H9 (cell line): ENCODE measurements around the gene TTC9B. TPM values are rescaled to one million over a fixed set of nuclear protein-coding genes. Genes with fewer than 3 reads are reported as not detected.

Experiments used
- DNase-seq: peaks from one replicate; pipeline ENCODE4 v3.0.0-alpha.2; 2017
- H2AFZ ChIP-seq: one replicate; pipeline ENCODE4 v1.6.1; 2013; ENCODE audit warnings: mild to moderate bottlenecking, low read length, control low read depth, moderate library complexity
- H2AK5ac ChIP-seq: 2 replicates; pipeline ENCODE4 v1.6.1; 2013; ENCODE audit warnings: low read length, control low read depth, mixed read lengths; ENCODE audit not compliant: insufficient read length
- H2BK120ac ChIP-seq: one replicate; pipeline ENCODE4 v1.6.1; 2013; ENCODE audit warnings: low read depth, mild to moderate bottlenecking, low read length, control low read depth, inconsistent platforms; ENCODE audit not compliant: poor library complexity, severe bottlenecking
- H2BK12ac ChIP-seq: 2 replicates; pipeline ENCODE4 v1.6.1; 2013; ENCODE audit warnings: low read length, control low read depth, mixed read lengths, low read depth; ENCODE audit not compliant: insufficient read length
- H2BK15ac ChIP-seq: 2 replicates; pipeline ENCODE4 v1.6.1; 2013; ENCODE audit warnings: low read depth, low read length, control low read depth
- H2BK20ac ChIP-seq: one replicate; pipeline ENCODE4 v1.6.1; 2013; ENCODE audit warnings: low read depth, mild to moderate bottlenecking, low read length, control low read depth, inconsistent platforms; ENCODE audit not compliant: poor library complexity, severe bottlenecking
- H2BK5ac ChIP-seq: 2 replicates; pipeline ENCODE4 v1.6.1; 2013; ENCODE audit warnings: low read length, control low read depth, mixed read lengths; ENCODE audit not compliant: insufficient read length
- H3K14ac ChIP-seq: 2 replicates; pipeline ENCODE4 v1.6.1; 2013; ENCODE audit warnings: low read length, control low read depth; ENCODE audit not compliant: insufficient read depth
- H3K18ac ChIP-seq: 2 replicates; pipeline ENCODE4 v1.6.1; 2013; ENCODE audit warnings: low read depth, mild to moderate bottlenecking, mixed read lengths, low read length, control low read depth; ENCODE audit not compliant: insufficient read length
- H3K23ac ChIP-seq: 2 replicates; pipeline ENCODE4 v1.6.1; 2013; ENCODE audit warnings: low read length, control low read depth, mixed read lengths, low read depth; ENCODE audit not compliant: insufficient read length
- H3K23me2 ChIP-seq: 2 replicates; pipeline ENCODE4 v1.6.1; 2013; ENCODE audit warnings: low read depth, mild to moderate bottlenecking, mixed read lengths, low read length, control low read depth; ENCODE audit not compliant: insufficient read length, poor library complexity, severe bottlenecking
- H3K27ac ChIP-seq: 2 replicates; pipeline ENCODE4 v1.5.1; 2013; ENCODE audit warnings: low read length, control low read depth, mixed read lengths, low read depth; ENCODE audit not compliant: insufficient read length
- H3K27me3 ChIP-seq: 2 replicates; pipeline ENCODE4 v1.6.1; 2013; ENCODE audit warnings: low read length, control low read depth, inconsistent platforms; ENCODE audit not compliant: insufficient read depth
- H3K4ac ChIP-seq: 2 replicates; pipeline ENCODE4 v1.6.1; 2013; ENCODE audit warnings: low read depth, mild to moderate bottlenecking, control low read depth, inconsistent platforms, low read length, moderate library complexity
- H3K4me1 ChIP-seq: 2 replicates; pipeline ENCODE4 v1.6.1; 2013; ENCODE audit warnings: low read length, control low read depth, inconsistent platforms; ENCODE audit not compliant: insufficient read depth
- H3K4me2 ChIP-seq: 2 replicates; pipeline ENCODE4 v1.6.1; 2013; ENCODE audit warnings: low read length, control low read depth, mixed read lengths; ENCODE audit not compliant: insufficient read length, insufficient read depth
- H3K56ac ChIP-seq: 2 replicates; pipeline ENCODE4 v1.6.1; 2013; ENCODE audit warnings: low read depth, mild to moderate bottlenecking, mixed read lengths, low read length, control low read depth; ENCODE audit not compliant: insufficient read length
- H3K79me1 ChIP-seq: 2 replicates; pipeline ENCODE4 v1.6.1; 2013; ENCODE audit warnings: low read depth, mild to moderate bottlenecking, moderate library complexity, low read length, control low read depth, inconsistent platforms; ENCODE audit not compliant: insufficient read depth, poor library complexity, severe bottlenecking
- H3K79me2 ChIP-seq: 2 replicates; pipeline ENCODE4 v1.6.1; 2013; ENCODE audit warnings: low read length, control low read depth, inconsistent platforms; ENCODE audit not compliant: insufficient read depth
- H3K9ac ChIP-seq: 2 replicates; pipeline ENCODE4 v1.6.1; 2013; ENCODE audit warnings: low read length, control low read depth, mixed read lengths; ENCODE audit not compliant: insufficient read length; ENCODE audit errors: extremely low read depth
- H3K9me3 ChIP-seq: one replicate; pipeline ENCODE4 v1.6.1; 2013; ENCODE audit warnings: low read depth, low read length, inconsistent platforms; ENCODE audit not compliant: control insufficient read depth
- H3T11ph ChIP-seq: one replicate; pipeline ENCODE4 v1.6.1; 2013; ENCODE audit warnings: mild to moderate bottlenecking, low read length, control low read depth, inconsistent platforms
- H4K20me1 ChIP-seq: one replicate; pipeline ENCODE4 v1.6.1; 2013; ENCODE audit not compliant: control insufficient read depth, insufficient read length, insufficient read depth
- H4K5ac ChIP-seq: 2 replicates; pipeline ENCODE4 v1.6.1; 2013; ENCODE audit warnings: low read depth, mild to moderate bottlenecking, mixed read lengths, low read length, control low read depth; ENCODE audit not compliant: insufficient read length
- H4K8ac ChIP-seq: replicated peaks from 2 replicates; pipeline ENCODE4 v1.6.1; 2013; ENCODE audit warnings: low read length, control low read depth, mixed read lengths, low read depth; ENCODE audit not compliant: insufficient read length
- H4K91ac ChIP-seq: 2 replicates; pipeline ENCODE4 v1.6.1; 2013; ENCODE audit warnings: low read depth, mild to moderate bottlenecking, moderate library complexity, mixed read lengths, low read length, control low read depth; ENCODE audit not compliant: insufficient read length
- H3K27ac Mint-ChIP-seq, 3 experiments: 2 replicates in 2 of 3; 3 replicates in 1 of 3; pipeline ENCODE4 v1.8.0; 2020 to 2021; ENCODE audit warnings: mixed read lengths in 3 of 3, mild to moderate bottlenecking in 1 of 3, moderate library complexity in 1 of 3
- H3K27me3 Mint-ChIP-seq: 2 replicates; pipeline ENCODE4 v1.8.0; 2021; ENCODE audit warnings: low read depth, mild to moderate bottlenecking, moderate library complexity, mixed read lengths
- H3K36me3 Mint-ChIP-seq, 3 experiments: 2 replicates in 2 of 3; 3 replicates in 1 of 3; pipeline ENCODE4 v1.8.0; 2020 to 2021; ENCODE audit warnings: low read depth in 3 of 3, mixed read lengths in 3 of 3; ENCODE audit not compliant: insufficient read depth in 1 of 3
- H3K4me1 Mint-ChIP-seq, 2 experiments: 2 replicates each; pipeline ENCODE4 v1.8.0; 2020; ENCODE audit warnings: mixed read lengths in 2 of 2
- H3K4me3 Mint-ChIP-seq, 2 experiments: 2 replicates in 1 of 2; 3 replicates in 1 of 2; pipeline ENCODE4 v1.8.0; 2020 to 2021; ENCODE audit warnings: mild to moderate bottlenecking in 2 of 2, mixed read lengths in 2 of 2, moderate library complexity in 1 of 2
- H3K9me3 Mint-ChIP-seq, 2 experiments: 2 replicates in 1 of 2; 3 replicates in 1 of 2; pipeline ENCODE4 v1.8.0; 2020; ENCODE audit warnings: mild to moderate bottlenecking in 2 of 2, mixed read lengths in 2 of 2, moderate library complexity in 1 of 2
- WGBS: extraction: QIAGEN DNeasy Blood & Tissue Kit; methylation state at CpG from one replicate; pipeline ENCODE4 v1.1.7; 2013; ENCODE audit warnings: missing lambda C conversion rate, low lambda C conversion rate, mixed read lengths; ENCODE audit not compliant: insufficient read length; ENCODE audit errors: extremely low coverage; 5-methylcytosine and 5-hydroxymethylcytosine counted together
- total RNA-seq: library from RNA; stranded (reverse); gene quantifications from 2 replicates; pipeline ENCODE4 v1.2.1, GENCODE V29; 2021
- TF ChIP-seq, protein P1 (sequence below): fragments of 200-600 bp; sonication (generic); conservative IDR thresholded peaks from 3 replicates; pipeline ENCODE4 v1.8.0; 2021; ENCODE audit warnings: antibody characterized with exemption, mild to moderate bottlenecking

Gene TTC9B
- total RNA-seq, 1 experiment from 2014 or later: 0.15 TPM

DNA sequence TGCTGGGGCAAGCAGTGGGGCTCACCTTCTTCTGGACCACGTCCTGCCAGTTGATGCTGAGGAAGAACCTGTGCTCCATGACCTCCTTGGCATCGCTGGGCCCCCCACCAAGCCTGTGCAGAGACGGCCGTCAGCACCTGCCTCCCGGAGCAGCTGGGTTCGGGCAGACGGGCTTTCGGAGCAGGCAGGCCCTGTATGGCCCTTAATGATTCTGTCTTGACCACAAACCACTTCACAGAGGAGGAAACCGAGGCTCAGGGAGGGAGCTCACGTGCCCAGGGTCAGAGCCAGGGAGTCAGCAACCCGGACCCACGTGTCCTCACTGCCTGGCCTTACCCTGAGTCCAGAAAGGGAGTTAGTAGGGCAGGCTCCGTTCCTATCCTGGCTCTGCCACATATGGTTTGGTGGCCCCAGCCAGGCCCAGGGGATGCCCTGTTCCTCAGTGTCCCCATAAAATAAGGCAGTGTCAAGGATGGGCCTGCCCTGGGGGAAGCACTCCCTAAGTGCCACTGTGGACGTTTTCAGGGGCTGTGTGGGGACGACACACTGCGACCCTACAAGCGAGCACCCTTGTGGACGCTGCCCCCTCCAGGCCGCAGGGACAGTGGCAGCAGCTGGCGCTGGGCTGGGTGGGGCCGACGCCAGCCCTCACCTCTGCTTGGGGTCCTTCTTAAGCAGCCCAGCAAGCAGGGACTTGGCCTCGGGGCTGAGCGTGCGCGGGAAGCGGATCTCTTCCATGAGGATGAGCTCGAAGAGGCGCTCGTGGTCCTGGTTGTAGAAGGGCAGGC lies 17.2 kb upstream of the TTC9B start:
- H3K9me3 Mint-ChIP-seq: no peaks in the 10 kb centered on the region
- H3K18ac ChIP-seq: no peak overlapping the region
- H2BK15ac ChIP-seq: no peak overlapping the region
- no peak overlapping the region for H3T11ph ChIP-seq
- H3K27me3 ChIP-seq: no peaks in the 10 kb centered on the region
- no peak overlapping the region for H3K4me2 ChIP-seq
- H3K79me2 ChIP-seq: no peaks in the 10 kb centered on the region
- no peak overlapping the region for H4K8ac ChIP-seq
- no peak overlapping the region for H2AK5ac ChIP-seq
- DNase-seq: peak; percentile 60
- no peak overlapping the region for H2BK120ac ChIP-seq
- H3K23me2 ChIP-seq: no peaks in the 10 kb centered on the region
- H2BK12ac ChIP-seq: no peak overlapping the region
- H2BK5ac ChIP-seq: no peak overlapping the region
- peaks cover 2% of the 10 kb centered on the region; the same call in 1 of the 2 replicates for H3K4me1 ChIP-seq
- WGBS: no CpG with 5 or more reads among the region's 30 CpGs
- TF ChIP-seq, protein P1, sequence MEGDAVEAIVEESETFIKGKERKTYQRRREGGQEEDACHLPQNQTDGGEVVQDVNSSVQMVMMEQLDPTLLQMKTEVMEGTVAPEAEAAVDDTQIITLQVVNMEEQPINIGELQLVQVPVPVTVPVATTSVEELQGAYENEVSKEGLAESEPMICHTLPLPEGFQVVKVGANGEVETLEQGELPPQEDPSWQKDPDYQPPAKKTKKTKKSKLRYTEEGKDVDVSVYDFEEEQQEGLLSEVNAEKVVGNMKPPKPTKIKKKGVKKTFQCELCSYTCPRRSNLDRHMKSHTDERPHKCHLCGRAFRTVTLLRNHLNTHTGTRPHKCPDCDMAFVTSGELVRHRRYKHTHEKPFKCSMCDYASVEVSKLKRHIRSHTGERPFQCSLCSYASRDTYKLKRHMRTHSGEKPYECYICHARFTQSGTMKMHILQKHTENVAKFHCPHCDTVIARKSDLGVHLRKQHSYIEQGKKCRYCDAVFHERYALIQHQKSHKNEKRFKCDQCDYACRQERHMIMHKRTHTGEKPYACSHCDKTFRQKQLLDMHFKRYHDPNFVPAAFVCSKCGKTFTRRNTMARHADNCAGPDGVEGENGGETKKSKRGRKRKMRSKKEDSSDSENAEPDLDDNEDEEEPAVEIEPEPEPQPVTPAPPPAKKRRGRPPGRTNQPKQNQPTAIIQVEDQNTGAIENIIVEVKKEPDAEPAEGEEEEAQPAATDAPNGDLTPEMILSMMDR: peak; percentile 70
- H2AFZ ChIP-seq: no peak overlapping the region
- no peak overlapping the region for H4K91ac ChIP-seq
- H3K4me1 Mint-ChIP-seq: peaks cover 16 to 19% of the 10 kb centered on the region in 2 experiments
- H3K27ac Mint-ChIP-seq: no peak overlapping the region
- no peak overlapping the region for H4K5ac ChIP-seq
- peaks cover 7 to 40% (median 36%) of the 10 kb centered on the region in 3 experiments; a peak in 6 of 7 replicates for H3K36me3 Mint-ChIP-seq
- H3K9me3 ChIP-seq: no peaks in the 10 kb centered on the region
- no peak overlapping the region for H3K9ac ChIP-seq
- no peak overlapping the region for H3K23ac ChIP-seq
- no peak overlapping the region for H2BK20ac ChIP-seq
- no peak overlapping the region for H3K56ac ChIP-seq
- H3K27ac ChIP-seq: no peak overlapping the region
- H3K4me3 Mint-ChIP-seq: no peak overlapping the region
- H3K4ac ChIP-seq: no peak overlapping the region
- no peaks in the 10 kb centered on the region for H4K20me1 ChIP-seq
- H3K27me3 Mint-ChIP-seq: no peaks in the 10 kb centered on the region
- H3K79me1 ChIP-seq: no peaks in the 10 kb centered on the region
- H3K14ac ChIP-seq: no peak overlapping the region
